Activated CD4-positive, alpha-beta T cell treated with anti-CD3 and anti-CD28 coated beads for 1 hour (primary cell): ENCODE results near the gene UNC119.
A peak's percentile ranks its signal among the peaks of the same experiment; 100 is the strongest.

ENCODE experiments used
- DNase-seq: peaks from one replicate; pipeline ENCODE4 v3.0.0-alpha.2; 2020

The UNC119 gene

GRCh38 chr17:28572259-28573039, 20.0 kb upstream of the UNC119 start:
- no peak for DNase-seq

GRCh38 chr17:28571361-28572122, 19.1 kb upstream of the UNC119 start, which contains the start of gene PIGS:
Gene PIGS (minus strand): TSS chr17:28571524. CDS start chr17:28571496, 28 bp downstream.
- DNase-seq, result peak; percentile 85

- peak; percentile 31 for DNase-seq
Observed at GRCh38 chr17:28570716-28571360, 18.4 kb upstream of the UNC119 start.

GRCh38 chr17:28569446-28569845, 17.0 kb upstream of the UNC119 start:
- no peak for DNase-seq

GRCh38 chr17:28567604-28568003, 15.2 kb upstream of the UNC119 start:
- no peak for DNase-seq

GRCh38 chr17:28563475-28563874, 11.1 kb upstream of the UNC119 start:
- no peak for DNase-seq

GRCh38 chr17:28555022-28555421, 2.6 kb upstream of the UNC119 start:
- no peak for DNase-seq

GRCh38 chr17:28554565-28554964, 2.1 kb upstream of the UNC119 start:
- no peak for DNase-seq

GRCh38 chr17:28553000-28553505, 629 bp upstream of the UNC119 start:
- DNase-seq, result no peak

GRCh38 chr17:28551421-28552175, 826 bp downstream of the UNC119 start:
- no peak for DNase-seq

- no peak for DNase-seq
Observed at GRCh38 chr17:28550858-28551257, 1.6 kb downstream of the UNC119 start.

GRCh38 chr17:28549236-28550132, 2.9 kb downstream of the UNC119 start:
- peak; percentile 29 for DNase-seq

- no peak for DNase-seq
Observed at GRCh38 chr17:28548417-28549130, 3.9 kb downstream of the UNC119 start.

GRCh38 chr17:28547623-28548416, 4.6 kb downstream of the UNC119 start:
- peak; percentile 29 for DNase-seq

- no peak for DNase-seq
Observed at GRCh38 chr17:28547096-28547622, 5.3 kb downstream of the UNC119 start.

GRCh38 chr17:28545787-28546415, 6.5 kb downstream of the UNC119 start:
- no peak for DNase-seq

- no peak for DNase-seq
Observed at GRCh38 chr17:28545141-28545503, 7.3 kb downstream of the UNC119 start.

GRCh38 chr17:28544402-28545140, 7.9 kb downstream of the UNC119 start:
- DNase-seq, result no peak

- no peak for DNase-seq
Observed at GRCh38 chr17:28541439-28541838, 11.0 kb downstream of the UNC119 start.
